HTR-8/SVneo (cell line): ENCODE data around the gene SCP2D1.

Experiments used
- DNase-seq: peaks from one replicate; pipeline ENCODE4 v3.0.0; 2011; ENCODE audit warnings: low spot score, mixed read lengths; ENCODE audit not compliant: insufficient read length
- FAIRE-seq: peaks from 2 replicates; lab custom pipeline; 2011; peaks lifted over from hg19 to GRCh38; lab: Jason Lieb, UNC

Gene SCP2D1

DNA sequence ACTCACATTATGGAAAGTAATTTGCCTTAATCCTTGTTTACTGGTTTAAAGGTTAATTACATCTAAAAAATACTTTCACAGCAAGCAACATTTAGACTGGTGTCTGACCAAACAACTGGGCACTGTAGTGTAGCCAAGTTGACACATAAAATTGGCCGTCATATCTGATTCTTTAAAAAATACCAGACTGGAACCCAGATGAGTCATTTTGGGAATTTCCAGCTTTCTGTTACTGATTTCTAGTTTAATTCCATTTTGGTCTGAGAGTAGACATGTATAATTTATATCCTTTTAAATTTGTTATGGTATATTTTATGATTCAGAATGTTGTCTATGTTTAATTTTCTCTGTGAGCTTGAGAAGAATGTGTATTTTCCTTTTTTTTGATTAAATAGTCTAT lies 44.1 kb downstream of the SCP2D1 start:
- FAIRE-seq: no peak

DNA sequence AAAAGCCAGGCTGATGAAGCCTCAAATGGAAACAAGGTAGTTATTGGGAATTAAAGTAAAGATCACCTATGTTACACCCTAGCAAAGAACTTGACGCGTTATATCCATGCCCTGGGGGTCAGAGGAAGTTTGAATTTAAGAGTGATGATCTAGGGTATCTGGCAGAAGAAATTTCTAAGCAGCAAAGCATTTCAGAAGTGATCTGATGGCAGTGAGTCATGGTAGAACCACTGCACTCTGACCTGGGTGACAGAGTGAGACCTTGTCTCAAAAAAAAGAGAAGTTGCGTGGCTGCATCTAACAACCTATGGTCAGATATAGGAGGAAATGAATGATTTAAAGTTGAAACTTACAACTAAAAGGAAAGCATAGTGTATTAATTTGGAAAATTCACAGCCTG lies 45.2 kb downstream of the SCP2D1 start:
- FAIRE-seq (no peak), DNase-seq (no peak)

More for the DNA sequence above, 44.1 kb downstream of the SCP2D1 start:
- no peak for DNase-seq
